GM19023 (cell line): ENCODE measurements around the gene ADCY7.

Source experiments
- ATAC-seq: cut with Tn5 transposase; IDR thresholded peaks from one replicate; pipeline ENCODE4 v1.9.1; 2021; ENCODE audit warnings: mild to moderate bottlenecking, moderate library complexity; ENCODE audit not compliant: unreplicated experiment

Gene ADCY7

DNA sequence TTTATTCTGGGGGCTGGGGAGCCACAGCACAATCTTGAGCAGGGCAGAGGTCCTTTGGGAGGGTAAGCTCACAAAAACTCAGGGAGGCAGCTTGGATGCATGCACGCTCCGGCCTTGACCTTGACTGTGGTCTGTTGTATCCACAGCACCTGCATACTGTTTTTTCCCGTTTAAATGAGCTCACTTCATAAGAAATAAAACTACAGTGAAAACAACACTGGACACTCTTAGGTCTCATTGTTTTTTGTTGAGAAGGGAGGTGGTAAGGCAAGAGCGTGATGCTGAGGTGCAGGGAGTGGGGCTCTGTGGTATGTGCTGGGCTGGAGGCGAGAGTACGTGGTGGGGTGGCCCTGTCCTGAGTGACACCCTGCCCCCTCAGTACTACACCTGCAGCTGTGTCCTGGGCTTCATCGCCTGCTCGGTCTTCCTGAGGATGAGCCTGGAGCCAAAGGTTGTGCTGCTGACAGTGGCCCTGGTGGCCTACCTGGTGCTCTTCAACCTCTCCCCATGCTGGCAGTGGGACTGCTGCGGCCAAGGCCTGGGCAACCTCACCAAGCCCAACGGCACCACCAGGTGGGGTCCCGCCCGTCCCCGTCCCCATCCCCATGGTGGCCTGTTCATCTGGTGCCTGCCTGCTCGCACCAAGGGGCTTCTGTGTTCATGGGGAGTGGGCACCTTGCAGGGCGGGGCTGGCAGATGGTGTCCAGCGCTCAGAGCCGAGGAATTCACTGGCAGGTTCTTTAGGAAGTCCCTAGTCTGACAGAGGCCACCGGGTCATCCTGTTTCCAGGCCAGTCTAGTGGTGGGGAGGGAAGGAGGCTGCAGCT, 44.2 kb downstream of the ADCY7 start:
- no peak for ATAC-seq

DNA sequence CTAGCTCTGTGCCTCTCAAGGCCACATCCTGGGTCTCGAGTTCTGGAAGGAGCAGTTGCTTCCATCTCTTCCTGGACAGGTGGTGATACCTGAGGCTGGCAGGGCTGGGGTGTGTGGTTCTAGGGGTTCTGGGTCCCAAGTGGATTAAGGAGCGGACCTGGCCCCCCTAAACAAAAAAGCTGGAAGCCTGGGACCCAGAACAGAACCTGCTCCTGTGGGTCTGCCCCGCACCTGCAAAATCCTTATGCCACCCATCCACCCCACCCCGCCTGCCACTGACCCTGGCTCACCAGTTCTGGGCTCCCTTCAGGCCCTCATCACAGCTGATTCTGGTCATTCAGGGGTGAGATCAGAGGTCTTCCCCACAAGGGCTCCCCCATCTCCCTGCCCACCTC, 44.8 kb downstream of the ADCY7 start:
- ATAC-seq, result no peak

DNA sequence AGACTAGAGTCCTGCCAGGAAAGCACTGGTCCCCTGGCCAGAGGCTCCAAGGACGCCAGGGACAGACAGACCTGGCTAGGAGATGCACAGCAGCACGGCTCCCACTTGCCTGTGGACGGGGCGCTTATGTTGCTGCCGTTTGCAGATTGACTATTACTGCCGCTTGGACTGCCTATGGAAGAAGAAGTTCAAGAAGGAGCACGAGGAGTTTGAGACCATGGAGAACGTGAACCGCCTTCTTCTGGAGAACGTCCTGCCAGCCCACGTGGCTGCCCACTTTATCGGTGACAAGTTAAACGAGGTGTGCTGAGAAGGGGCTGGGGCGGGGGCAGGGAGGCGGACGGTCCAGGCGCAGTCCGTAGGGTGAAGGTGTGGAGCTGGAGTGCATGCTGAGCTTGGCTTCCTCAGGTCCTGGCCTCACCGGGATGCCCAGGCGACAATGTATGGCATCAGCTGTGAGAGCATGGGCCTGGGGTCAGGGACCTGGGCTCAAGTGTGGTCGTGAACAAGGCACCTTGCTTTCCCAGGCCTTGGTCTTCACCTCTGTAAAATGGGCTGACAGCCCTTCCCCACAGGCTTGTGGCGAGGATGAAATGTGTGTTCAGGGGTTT, 45.6 kb downstream of the ADCY7 start:
- ATAC-seq, result no peak

DNA sequence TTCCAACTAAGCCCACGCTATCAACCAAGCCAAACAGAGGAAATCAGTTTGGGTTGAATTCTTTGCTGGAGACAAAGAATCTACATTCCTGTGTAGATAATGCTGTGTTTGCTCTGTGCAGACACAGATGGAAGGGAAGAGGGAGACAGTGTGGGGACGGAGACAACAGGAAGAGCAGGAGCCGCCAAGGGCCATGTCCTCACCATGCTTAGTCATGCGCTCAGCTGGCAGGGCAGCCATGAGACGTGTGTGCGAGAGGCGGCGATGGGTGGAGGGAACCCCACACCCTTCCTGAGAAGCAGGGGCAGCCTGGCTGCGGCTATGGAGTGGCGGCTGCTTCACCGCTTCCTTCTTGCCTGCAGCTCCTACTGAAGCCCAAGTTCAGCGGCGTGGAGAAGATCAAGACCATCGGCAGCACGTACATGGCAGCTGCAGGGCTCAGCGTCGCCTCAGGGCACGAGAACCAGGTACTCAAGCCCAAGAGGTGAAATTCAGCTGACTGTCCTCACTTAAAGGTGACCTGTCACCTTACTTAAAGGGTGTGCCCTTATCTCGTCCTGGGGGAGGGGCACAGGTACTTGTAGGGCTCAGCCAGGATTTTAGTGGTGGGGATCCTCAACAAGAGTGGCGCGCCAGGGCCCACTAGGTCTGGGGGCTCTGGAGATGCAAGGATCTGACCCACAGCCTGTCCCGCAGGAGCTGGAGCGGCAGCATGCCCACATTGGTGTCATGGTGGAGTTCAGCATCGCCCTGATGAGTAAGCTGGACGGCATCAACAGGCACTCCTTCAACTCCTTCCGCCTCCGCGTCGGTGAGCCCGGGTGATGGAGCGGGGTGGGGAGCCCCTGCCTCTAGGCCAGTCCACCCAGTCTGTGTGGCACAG, 47.5 kb downstream of the ADCY7 start:
- no peak for ATAC-seq

DNA sequence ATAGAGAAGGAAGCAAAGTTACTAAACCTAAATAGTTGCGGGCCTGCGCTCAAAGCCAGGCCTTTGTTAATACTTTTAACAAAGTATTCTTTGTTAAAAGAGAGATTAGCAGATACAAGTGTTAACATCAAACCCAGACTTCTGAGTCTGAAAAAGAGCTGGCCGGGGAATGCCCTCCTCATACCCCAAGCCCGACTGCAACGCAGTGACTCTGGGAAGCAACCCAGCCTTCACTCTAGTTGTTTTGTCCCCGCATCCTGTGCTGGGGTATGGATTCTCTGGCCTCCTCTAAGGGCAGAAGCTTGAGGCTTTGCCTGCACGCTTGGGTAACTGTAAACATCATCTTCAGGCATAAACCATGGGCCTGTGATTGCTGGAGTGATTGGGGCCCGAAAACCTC, 48.3 kb downstream of the ADCY7 start:
- ATAC-seq, result no peak

DNA sequence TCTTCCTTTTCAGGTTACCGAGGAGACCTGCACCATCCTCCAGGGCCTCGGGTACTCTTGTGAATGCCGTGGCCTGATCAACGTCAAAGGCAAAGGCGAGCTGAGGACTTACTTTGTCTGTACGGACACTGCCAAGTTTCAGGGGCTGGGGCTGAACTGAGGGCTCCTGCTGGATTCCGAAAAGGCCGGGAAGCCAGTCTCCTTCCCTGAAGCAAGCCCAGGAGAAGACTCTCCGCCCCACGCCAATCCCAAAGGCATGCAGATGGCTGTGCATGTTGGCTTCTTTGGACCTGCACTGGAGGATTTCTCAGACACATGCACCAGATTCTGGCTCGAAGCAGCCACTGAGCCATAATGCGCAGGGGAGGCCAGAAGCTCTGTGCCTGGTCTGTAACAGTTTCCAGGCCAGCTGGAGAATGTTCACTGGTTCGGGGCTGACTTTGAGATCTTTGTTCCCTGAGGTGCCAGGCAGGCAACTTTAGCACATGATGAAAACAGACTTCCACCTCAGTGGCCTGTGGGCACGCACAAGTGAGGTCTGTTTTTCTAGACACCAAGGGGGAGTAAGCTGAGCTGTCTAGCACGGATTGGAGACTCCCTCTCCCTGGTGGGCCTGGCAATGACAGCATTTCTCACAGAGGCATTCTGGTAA, 49.1 kb downstream of the ADCY7 start:
- no peak for ATAC-seq

DNA sequence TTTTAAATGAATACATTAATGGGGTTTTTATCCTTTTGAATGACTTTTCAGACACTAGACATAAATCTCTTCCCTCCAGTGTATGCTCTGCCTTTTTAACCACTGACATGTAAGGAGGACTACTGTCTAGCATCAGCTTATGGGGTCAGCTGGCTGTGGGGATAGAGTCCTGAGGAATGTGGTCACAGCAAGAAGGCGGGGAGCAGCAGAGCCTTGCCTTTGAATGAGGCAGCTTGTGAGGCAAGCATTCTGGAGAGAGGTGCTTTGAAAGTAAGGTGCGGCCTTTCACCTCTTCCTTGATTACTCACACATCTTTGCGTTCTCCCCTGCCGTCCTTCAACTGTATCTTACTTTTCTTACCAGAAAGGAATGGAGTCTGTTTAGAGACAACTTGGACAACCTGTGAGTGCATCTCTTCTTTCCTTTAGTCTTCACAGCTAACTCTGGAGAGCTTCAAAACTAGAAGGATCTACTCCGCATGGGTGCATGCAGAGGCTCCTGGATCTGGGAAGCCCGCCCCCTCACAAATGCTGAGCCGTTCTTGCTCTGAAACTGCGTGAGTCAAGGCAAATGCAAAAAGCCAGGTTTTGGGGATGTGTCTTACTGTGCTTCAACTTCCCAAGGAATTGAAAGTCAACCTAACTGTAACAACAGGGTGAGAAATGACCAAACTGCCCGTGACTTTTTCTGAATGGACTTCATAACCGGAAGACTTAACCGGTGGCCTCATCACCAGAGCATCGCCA, 49.9 kb downstream of the ADCY7 start:
- no peak for ATAC-seq

DNA sequence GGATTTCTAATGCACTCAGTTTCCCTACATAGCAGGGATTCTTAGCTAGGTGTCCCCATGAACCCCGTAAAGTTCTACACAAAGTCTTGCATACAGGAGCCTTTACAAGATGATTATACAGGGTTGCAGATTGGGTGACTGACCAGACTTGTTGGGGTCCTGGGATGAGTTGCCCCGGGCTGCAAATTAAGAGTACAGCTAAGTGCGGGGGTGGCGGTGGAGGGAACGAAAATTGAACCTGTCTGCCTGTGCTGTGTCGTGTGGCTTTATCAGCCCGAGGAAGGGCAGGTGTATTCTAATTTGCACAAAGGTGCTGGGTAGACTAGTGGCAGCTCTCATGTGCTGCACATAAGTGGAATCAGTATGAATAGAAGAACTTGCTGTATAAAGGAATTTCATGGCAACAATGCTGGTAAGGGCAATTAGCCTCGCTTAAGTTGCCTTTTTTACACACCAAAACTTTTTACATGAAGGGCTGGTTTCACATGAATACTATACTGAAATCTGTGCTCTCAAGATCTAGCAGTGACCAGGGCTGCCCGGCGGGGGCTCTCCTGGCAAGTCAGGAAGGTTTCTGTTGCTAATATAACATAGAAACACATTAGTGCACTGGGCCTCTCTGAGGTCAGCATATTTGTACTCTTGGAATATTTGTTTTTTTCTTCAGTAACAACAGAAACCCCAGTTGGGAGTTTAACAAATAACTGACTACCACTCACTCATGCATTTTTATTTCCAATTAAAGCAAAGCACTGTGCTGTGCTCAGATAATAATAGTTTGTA, 50.7 kb downstream of the ADCY7 start:
- no peak for ATAC-seq

DNA sequence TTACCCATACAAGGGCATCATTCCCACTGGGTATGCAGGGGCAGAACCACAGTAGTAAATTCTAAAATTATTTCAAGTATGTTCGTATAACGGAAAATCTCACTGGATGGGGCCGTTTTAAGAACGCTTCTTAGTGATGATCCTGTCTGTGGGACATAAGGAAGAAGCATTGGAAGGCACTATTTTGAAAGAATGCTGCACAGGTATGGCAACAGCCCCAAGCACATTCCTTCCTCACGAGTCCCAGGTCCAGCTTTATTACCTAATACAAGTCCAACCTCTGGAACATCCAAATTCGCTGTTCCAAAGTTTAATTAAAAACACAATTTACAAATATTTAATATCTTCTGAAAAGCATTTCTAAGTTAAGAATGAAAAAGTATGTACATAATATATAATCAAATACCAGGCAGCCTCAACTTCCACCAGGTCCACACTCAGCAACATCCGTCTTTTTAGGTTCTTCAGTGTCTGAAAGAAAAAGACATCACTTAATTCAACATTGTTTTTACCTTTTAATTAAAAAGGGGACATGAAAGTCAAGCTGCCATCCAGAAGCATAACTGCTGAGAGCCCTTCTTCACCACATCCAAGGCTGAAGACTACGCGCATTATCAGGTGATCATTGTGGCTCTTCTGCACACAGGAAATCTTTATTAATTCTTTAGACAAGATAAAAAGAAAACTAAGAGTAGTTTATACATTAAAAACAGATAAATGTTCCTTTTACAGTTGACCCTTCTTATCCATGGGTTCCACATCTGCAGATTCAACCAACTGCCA, 52.6 kb downstream of the ADCY7 start:
- ATAC-seq, result no peak

DNA sequence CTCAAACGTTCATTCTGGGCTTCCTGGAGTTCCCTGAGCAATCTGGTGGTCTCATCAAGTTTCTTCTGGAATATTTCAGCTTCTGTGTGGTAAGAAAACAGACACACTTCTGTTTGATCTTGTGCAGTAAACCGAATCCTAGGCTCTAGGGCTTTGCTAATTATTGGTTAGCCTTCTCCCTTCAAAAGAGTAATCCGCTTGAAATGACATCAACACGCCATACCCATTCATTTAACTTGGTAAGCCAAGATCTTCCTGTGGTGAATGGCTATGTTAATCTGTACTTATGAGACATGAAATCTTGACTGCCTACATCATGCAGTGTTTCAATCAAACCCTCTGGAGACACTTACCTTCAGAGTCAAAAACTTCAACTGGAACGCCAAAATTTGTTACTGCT, 54.0 kb downstream of the ADCY7 start:
- ATAC-seq, result no peak

DNA sequence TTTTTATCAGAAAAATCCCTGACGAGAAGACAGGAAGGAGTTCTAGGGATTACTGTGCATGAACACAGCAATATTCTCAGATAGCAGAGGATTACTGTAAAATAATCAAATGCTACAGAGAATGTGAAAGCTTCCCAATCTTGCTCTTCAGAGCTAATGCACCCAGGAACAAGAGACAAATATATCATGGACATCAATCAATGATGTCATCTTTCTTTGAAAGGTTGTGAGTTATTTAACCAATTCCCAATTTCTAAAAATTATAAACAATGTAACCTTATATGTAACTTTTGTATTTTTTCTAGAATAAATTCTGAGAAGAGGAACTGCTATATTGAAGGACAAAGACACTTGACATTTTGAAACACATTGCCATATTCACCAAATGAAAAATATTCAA, 56.0 kb downstream of the ADCY7 start:
- ATAC-seq, result no peak

DNA sequence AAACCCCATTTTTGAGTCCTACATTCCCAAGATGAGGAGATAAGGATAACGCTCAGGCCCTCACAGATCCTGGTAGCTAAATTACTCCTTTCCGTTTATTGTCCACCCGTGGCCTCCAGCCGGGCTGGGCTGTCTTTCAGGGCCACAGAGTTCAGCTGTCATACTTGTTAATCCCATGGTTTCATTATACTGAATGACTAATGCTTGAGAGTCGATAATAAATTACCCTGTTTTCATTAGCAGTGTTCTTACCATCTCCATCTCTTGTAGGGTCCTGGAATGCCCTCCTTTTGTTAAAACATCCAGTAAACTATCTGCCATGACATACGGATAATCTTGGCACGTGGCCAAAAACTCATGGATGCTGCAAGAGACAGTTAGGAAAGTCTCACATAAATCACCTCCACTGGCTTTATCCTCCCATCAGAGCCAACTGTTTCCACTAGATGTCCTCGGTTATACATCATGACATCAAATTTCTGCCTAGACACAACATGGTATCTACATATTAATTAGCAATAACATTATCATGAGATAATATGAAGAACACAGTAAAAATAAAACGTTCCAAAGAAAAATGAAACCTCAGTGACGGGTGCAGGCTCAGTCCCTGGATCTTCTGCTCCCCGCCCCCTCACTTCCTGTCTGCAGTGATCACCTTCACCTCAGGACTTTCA, 57.1 kb downstream of the ADCY7 start:
- ATAC-seq, result no peak

DNA sequence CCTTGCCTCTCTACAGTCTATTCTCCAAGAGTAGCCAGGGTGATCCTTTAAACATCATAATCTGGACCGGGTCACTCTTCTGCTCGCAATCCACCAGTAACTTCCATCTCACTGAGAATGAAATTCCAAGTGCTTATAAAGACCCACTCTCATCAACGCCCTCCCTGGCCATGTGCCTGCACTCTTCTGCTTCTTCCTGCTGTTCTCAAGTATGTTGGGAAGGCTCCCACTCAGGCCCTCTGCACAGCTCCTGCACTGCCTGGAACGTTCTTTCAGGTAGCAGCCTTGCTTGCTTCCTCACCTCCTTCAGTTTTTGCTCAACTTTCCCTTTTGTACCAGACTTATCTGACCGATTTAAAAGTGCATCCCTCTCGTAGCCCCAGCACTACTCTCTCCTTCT, 58.0 kb downstream of the ADCY7 start:
- no peak for ATAC-seq

DNA sequence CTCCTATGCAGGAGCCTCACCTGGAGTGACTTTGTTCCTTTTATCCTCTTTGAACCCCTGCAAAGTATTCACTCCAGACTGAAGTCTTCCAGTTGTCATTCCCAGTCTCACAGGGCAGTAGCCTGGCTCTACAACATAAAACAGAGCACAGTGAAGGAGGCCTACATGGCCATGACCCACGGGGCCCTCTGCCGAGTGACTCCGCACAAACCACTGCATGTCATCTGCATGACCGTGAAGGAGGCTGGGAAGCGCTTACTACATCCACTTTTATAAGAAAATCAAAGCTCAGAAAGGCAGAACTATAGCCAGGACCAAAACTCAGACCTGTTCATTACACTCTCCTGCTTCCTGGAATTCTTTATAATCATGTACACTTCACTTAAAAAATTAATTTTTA, 59.9 kb downstream of the ADCY7 start:
- ATAC-seq, result no peak

DNA sequence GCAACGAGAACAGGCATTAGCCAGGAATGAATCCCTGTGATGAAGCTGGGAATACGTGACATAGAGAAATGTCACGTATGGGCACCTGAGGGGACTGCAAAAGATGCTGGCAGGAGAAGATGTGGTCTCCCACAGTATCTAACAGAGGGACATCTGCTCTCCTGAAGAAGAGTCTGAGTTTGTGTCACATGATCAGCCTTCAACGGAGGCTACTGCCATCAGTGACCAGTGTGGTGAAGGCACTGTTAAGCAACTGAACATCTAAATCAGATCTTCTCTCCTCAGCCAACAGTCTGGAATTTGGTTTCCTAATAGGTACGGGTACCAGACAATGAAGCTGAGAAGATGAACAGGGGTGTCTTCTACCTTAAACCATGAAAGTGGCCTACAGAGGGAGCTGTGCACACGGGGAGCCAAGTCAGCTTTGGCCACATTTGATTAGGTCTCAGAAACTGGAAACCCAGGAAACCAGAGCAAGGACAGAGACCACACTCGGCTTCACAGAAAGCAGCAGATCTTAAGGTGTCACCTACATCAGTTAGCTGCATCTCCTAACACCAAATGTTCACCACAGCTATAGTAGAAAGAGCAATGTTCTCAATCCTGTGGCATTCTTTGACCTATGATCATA, 60.6 kb downstream of the ADCY7 start:
- peak; percentile 76 for ATAC-seq

DNA sequence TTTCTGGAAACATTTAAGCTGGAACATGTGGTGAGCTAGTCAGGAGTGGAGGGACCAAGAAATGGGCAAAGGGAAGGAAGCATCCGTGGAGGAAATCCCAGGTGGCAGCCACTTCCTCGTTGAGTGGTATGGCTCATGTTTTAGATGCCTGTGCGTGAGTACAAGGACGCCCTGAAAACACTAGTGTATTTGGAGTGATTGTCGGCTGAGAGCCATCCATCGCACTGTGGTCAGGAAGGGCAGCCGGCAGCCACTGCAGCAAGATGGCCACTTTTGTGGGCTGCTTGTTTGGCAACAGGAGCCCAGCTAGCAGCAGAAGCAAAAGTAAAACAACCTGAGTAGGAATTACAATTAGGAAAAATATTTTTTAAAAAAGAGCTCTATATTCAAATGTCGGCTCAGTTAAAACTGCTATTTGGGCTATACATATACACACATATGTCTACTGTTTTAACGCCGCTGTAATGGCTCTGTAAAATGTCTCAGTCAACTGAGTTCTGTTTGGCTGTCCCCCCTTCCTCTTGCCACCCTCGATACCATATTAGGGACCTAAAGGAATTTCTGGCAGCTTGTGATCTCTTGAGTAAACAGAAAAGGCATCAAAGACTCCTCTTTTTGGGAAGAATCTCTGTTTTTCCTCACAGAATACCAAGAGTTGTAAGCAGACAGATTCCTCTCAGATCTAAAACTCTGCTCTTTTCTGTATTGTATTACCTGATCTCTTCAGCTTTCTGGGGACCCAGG, 63.3 kb downstream of the ADCY7 start:
- ATAC-seq, result no peak

DNA sequence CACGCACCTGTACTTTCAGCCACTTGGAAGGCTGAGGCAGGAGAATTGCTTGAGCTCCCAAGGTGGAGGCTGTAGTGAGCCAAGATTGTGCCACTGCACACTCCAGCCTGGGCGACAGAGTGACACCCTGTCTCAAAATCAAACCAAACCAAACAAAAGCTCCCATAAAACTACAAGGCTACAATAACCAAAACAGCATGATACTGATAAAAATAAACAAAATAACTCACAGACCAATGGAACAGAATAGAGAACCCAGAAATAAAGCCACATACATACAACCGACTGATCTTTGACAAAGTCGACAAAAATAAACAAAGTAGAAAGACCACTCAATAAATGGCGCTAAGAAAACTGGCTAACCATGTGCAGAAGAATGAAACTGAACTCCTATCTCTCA, 65.2 kb downstream of the ADCY7 start:
- no peak for ATAC-seq
